Measurements from ENCODE around the gene CPEB4. TPM values are rescaled to one million over a fixed set of nuclear protein-coding genes. Genes with fewer than 3 reads are reported as not detected.
A peak's percentile ranks its signal among the peaks of the same experiment; 100 is the strongest.

The CPEB4 gene
- total RNA-seq, 1 experiment from 2014 or later, result 15.4 TPM

DNA sequence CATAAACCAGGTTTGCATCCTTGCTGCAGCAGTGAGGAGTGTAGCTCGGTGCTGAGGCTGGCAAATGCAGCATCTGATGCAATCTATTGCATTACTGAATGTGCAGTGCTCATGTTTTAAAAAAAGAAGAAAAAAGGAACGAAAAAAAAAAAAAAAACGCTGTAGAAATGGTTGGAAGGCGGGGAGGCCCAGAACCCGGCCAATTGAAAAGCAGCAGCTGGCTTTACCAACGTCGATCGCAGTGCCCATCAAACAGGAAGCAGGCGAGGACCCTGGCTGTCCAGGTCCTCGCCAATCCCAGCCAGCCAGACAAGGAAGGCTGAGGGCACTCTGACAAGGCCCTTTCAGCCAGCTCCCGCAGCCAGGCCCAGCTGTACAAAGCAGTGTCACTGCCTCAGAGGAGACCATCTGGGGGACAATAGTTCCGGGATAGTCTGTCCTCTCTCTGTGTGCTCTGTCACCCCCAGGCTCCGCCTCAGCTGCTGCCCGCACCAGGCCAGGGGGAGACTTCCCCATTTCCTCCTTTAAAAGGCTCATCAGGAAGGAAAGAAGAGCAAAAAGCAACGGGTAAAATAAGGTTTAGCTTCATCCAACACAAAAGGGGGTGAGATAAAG is 21.8 kb upstream of the CPEB4 start:
- H3K27me3 ChIP-seq (ENCODE audit: insufficient read depth, low read depth), result no peaks in the 10 kb centered on the region
- no peaks in the 10 kb centered on the region for H3K9me3 ChIP-seq (ENCODE audit: insufficient read depth, low read depth)
- no peaks in the 10 kb centered on the region for H3K36me3 ChIP-seq (ENCODE audit: low read depth)
- H3K79me2 ChIP-seq (ENCODE audit: low read depth), result no peaks in the 10 kb centered on the region
- TF ChIP-seq, protein P1, sequence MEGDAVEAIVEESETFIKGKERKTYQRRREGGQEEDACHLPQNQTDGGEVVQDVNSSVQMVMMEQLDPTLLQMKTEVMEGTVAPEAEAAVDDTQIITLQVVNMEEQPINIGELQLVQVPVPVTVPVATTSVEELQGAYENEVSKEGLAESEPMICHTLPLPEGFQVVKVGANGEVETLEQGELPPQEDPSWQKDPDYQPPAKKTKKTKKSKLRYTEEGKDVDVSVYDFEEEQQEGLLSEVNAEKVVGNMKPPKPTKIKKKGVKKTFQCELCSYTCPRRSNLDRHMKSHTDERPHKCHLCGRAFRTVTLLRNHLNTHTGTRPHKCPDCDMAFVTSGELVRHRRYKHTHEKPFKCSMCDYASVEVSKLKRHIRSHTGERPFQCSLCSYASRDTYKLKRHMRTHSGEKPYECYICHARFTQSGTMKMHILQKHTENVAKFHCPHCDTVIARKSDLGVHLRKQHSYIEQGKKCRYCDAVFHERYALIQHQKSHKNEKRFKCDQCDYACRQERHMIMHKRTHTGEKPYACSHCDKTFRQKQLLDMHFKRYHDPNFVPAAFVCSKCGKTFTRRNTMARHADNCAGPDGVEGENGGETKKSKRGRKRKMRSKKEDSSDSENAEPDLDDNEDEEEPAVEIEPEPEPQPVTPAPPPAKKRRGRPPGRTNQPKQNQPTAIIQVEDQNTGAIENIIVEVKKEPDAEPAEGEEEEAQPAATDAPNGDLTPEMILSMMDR (conservative IDR thresholded peaks at IDR 0.05), result no peak
- TF ChIP-seq EZH2 (IDR thresholded peaks at IDR 0.05; ENCODE audit: low read depth), result no peak
- H3K9me2 ChIP-seq (ENCODE audit: insufficient read depth), result no peaks in the 10 kb centered on the region
- intact Hi-C loops (cut with micrococcal nuclease; ENCODE audit: unreplicated experiment), result loop anchor here (5.0 kb wide), 1 partner anchor 119 kb away; no protein-coding TSS in a partner anchor
- no peaks in the 10 kb centered on the region for H4K20me1 ChIP-seq (ENCODE audit: insufficient read depth)
- H3K4me2 ChIP-seq, result no peak overlapping the region
- DNase-seq, result no peak
- no peak overlapping the region for H2AFZ ChIP-seq
- H3F3A ChIP-seq (ENCODE audit: insufficient read depth, low read depth), result peaks cover 30% of the 10 kb centered on the region
- H3K27ac ChIP-seq, result peak overlapping the region; percentile 84
- H3K4me3 ChIP-seq, result no peak overlapping the region
- no TSS peak for BruUV-seq (replicated peaks)
- ChIA-PET CTCF (no interaction called here), POLR2A (ENCODE audit: unreplicated experiment) (no interaction called here)
- peaks cover 44% of the 10 kb centered on the region for H3K4me1 ChIP-seq (replicated peaks; ENCODE audit: insufficient read depth)

DNA sequence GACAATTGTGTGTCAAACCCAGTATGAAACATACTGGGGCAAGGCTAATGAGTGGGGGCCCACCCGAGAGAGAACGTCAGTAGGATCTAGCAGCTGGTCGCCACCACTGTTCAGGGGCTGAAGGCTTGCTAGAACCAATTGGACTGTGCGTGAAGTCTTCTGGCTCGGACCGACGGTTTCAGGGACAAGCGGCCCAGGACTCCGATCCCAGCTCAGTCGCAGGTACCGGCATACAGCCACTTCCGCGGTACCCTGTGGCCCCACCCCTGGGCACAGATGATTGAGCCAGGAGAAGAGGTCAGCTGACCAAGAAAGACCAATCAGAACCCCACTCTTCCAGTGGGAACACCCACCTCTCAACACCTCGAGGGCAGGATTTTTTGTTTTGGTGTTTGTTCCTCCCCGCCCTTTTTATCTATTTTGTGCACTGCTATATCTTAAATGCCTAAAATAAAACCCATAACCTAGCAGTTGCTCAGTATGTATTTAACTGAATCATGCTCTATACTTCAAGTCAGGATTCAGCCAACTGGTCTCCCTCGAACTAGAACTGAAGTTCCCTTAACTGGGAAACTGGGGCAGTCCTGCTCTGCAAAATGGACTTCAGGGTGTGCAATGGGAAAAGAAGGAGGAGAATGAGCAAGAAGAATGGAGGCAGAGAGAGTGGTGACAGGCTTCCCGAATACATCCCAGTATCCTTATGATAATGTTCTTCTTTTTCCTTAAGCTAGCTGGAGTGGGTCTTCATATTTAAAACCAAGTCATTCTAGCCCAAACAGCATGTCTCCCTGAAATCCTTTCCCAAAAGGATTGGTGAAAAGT is 21.1 kb upstream of the CPEB4 start:
- no peaks in the 10 kb centered on the region for H3K27me3 ChIP-seq (ENCODE audit: insufficient read depth, low read depth)
- H3K27ac ChIP-seq, result peak overlapping the region; percentile 84
- POLR2A ChIA-PET (ENCODE audit: unreplicated experiment), result no interaction called here
- DNase-seq, result no peak
- no peaks in the 10 kb centered on the region for H3K79me2 ChIP-seq (ENCODE audit: low read depth)
- no peaks in the 10 kb centered on the region for H3K9me2 ChIP-seq (ENCODE audit: insufficient read depth)
- CTCF ChIA-PET, result no interaction called here
- no peak overlapping the region for H3K4me3 ChIP-seq
- peak overlapping the region; percentile 65 for H3K4me2 ChIP-seq
- no TSS peak for BruUV-seq (replicated peaks)
- peaks cover 51% of the 10 kb centered on the region for H3K4me1 ChIP-seq (replicated peaks; ENCODE audit: insufficient read depth)
- peaks cover 30% of the 10 kb centered on the region for H3F3A ChIP-seq (ENCODE audit: insufficient read depth, low read depth)
- intact Hi-C loops (cut with micrococcal nuclease; ENCODE audit: unreplicated experiment), result loop anchor here (5.0 kb wide), 1 partner anchor 120 kb away; no protein-coding TSS in a partner anchor
- H4K20me1 ChIP-seq (ENCODE audit: insufficient read depth), result no peaks in the 10 kb centered on the region
- no peaks in the 10 kb centered on the region for H3K9me3 ChIP-seq (ENCODE audit: insufficient read depth, low read depth)
- no peak overlapping the region for H2AFZ ChIP-seq
- no peaks in the 10 kb centered on the region for H3K36me3 ChIP-seq (ENCODE audit: low read depth)
- TF ChIP-seq EZH2 (IDR thresholded peaks at IDR 0.05; ENCODE audit: low read depth), result no peak

DNA sequence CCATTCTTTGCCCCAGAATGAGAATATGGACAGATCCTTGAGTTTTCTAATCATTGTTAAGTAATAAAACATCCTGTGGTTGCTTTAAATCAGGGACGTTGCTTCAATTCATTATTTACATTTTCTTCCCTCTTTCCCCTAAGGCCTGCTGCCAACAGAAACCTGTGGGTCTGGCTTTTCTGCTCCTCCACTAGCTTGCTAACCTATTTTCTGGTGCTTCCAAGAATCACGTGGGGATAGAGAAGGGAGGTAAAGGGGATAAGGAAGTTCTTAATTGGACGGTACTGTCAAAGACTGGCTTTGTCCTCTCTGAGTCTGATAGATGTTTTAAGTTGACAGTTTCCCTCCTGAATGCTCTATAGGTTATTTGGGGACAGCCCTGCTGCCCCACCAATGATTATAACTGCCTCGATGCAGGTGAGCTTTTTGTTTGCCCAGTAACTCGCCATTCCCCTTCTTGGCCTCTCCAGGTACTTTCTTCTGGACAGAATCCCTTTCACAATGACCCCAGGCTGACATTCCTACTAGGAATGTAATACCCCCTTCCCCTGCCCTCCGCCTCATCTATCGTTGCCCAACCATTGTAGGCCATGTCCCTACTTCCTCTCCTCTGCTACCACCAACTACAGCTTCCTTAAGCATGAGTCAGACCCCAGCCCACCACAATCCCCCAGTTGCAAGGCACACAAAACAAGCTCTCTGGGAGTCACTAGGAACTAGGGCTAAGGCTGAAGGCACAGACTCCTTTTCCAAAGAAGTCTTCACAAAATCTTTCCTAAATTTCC is 19.9 kb upstream of the CPEB4 start:
- Histone ChIP-seq H3K4me2 (peak overlapping the region; percentile 65), H2AFZ (peak overlapping the region; percentile 2; the same call in 1 of the 2 replicates), H3F3A (ENCODE audit: insufficient read depth, low read depth) (peaks cover 30% of the 10 kb centered on the region), H3K27me3 (ENCODE audit: insufficient read depth, low read depth) (no peaks in the 10 kb centered on the region), H3K4me3 (peak overlapping the region; percentile 35; the same call in 1 of the 2 replicates), H3K4me1 (replicated peaks; ENCODE audit: insufficient read depth) (peaks cover 61% of the 10 kb centered on the region), H3K27ac (peak overlapping the region; percentile 84), H3K9me2 (ENCODE audit: insufficient read depth) (no peaks in the 10 kb centered on the region), H3K79me2 (ENCODE audit: low read depth) (no peaks in the 10 kb centered on the region), H4K20me1 (ENCODE audit: insufficient read depth) (no peaks in the 10 kb centered on the region), H3K9me3 (ENCODE audit: insufficient read depth, low read depth) (no peaks in the 10 kb centered on the region), H3K36me3 (ENCODE audit: low read depth) (no peaks in the 10 kb centered on the region)
- BruUV-seq (replicated peaks), result no TSS peak
- intact Hi-C loops (cut with micrococcal nuclease; ENCODE audit: unreplicated experiment), result loop anchor here (1.0 to 5.0 kb wide), 6 partner anchors 9 to 121 kb away; no protein-coding TSS in a partner anchor
- ChIA-PET POLR2A (ENCODE audit: unreplicated experiment) (interaction anchor here (0.5 to 1.4 kb wide), 4 partner anchors 51 to 203 kb away, joined by 3 read pairs; no protein-coding TSS in a partner anchor), CTCF (interaction anchor here (0.7 to 1.3 kb wide), 4 partner anchors 11 to 252 kb away, joined by 3 to 7 read pairs (median 4); partner anchors contain the start of gene BOD1)
- TF ChIP-seq, protein P1 (conservative IDR thresholded peaks at IDR 0.05), result no peak
- no peak for TF ChIP-seq EZH2 (IDR thresholded peaks at IDR 0.05; ENCODE audit: low read depth)
- peak; percentile 72 to 96 for DNase-seq

All from PC-9 (cell line).